Spleen (tissue), 11 donors: Measurements from ENCODE around the gene BACE1-AS. TPM values are rescaled to one million over a fixed set of nuclear protein-coding genes. Genes with fewer than 3 reads are reported as not detected.

ENCODE experiments used
- DNase-seq: peaks from one replicate; pipeline ENCODE4 v3.0.0-alpha.2; 2020
- H3K27ac ChIP-seq, 8 donors: fragments of 200-600 bp; sonication (generic) in 7 of 8; 1 replicate in 4 of 8; 2 replicates in 4 of 8; pipeline versions ENCODE4 v1.5.0 to v1.8.0; 2016 to 2021; ENCODE audit warnings: inconsistent platforms in 4 of 8, mild to moderate bottlenecking in 4 of 8, moderate library complexity in 1 of 8
- H3K27me3 ChIP-seq, 7 donors: fragments of 200-600 bp; sonication (generic) in 6 of 7; replicated peaks in 1 of 7; 1 replicate in 4 of 7; 2 replicates in 3 of 7; pipeline versions ENCODE4 v1.5.0 to v1.8.0; 2016 to 2021; ENCODE audit warnings: inconsistent platforms in 3 of 7, mild to moderate bottlenecking in 1 of 7
- H3K36me3 ChIP-seq, 6 donors: fragments of 200-600 bp; sonication (generic) in 5 of 6; 1 replicate in 4 of 6; 2 replicates in 2 of 6; pipeline versions ENCODE4 v1.5.0 to v1.8.0; 2016 to 2021; ENCODE audit warnings: inconsistent platforms in 2 of 6
- H3K4me1 ChIP-seq, 6 donors: fragments of 200-600 bp; sonication (generic) in 5 of 6; 1 replicate in 3 of 6; 2 replicates in 3 of 6; pipeline versions ENCODE4 v1.5.0 to v1.8.0; 2016 to 2021; ENCODE audit warnings: inconsistent platforms in 3 of 6
- H3K4me3 ChIP-seq, 8 donors: fragments of 200-600 bp; sonication (generic) in 7 of 8; 1 replicate in 4 of 8; 2 replicates in 4 of 8; pipeline versions ENCODE4 v1.5.0 to v1.8.0; 2016 to 2021; ENCODE audit warnings: inconsistent platforms in 4 of 8, mild to moderate bottlenecking in 4 of 8, moderate library complexity in 2 of 8
- H3K9me3 ChIP-seq, 8 donors: fragments of 200-600 bp; sonication (generic) in 7 of 8; 1 replicate in 4 of 8; 2 replicates in 4 of 8; pipeline versions ENCODE4 v1.5.0 to v1.8.0; 2016 to 2021; ENCODE audit warnings: inconsistent platforms in 4 of 8
- POLR2A ChIP-seq, 3 donors: fragments of 450-650 bp; IDR thresholded peaks; one replicate each; pipeline ENCODE4 v1.5.1; 2017; ENCODE audit warnings: antibody characterized with exemption in 3 of 3, mild to moderate bottlenecking in 1 of 3
- POLR2AphosphoS5 ChIP-seq, 3 donors: sonication (generic); formaldehyde crosslinking; IDR thresholded peaks; one replicate each; pipeline ENCODE4 v1.5.1; 2017; ENCODE audit warnings: antibody characterized with exemption in 3 of 3
- WGBS, 5 donors: extraction: QIAGEN DNeasy Blood & Tissue Kit in 3 of 5; methylation state at CpG; one replicate each; pipeline versions ENCODE4 v1.1.5 to v1.1.7; 2013 to 2018; 5-methylcytosine and 5-hydroxymethylcytosine counted together
- intact Hi-C: fragments of 100-400 bp; cut with DNase I; formaldehyde crosslinking; loops from one replicate; pipeline ENCODE4 v1.15.0; 2023; ENCODE audit warnings: low total_unique reads
- polyA plus RNA-seq, 3 donors: library from polyadenylated mRNA; stranded (reverse); fragments of 200-250 nt; gene quantifications; one replicate each; pipeline ENCODE4 v1.2.1, GENCODE V29; 2013
- total RNA-seq, 7 donors: library from RNA; depleted of rRNA in 3 of 7; stranded (reverse); fragments of >200 nt in 3 of 7; fragmentation: NEBNext Ultra II Directional in 4 of 7; extraction: Animal tissue kit (Norgen Biotek cat#: 25700) in 4 of 7; gene quantifications; one replicate each; pipeline versions ENCODE4 v1.1.0 to v1.2.1, GENCODE V29; 2016 to 2021
- TF ChIP-seq, protein P1 (sequence below), 11 experiments: fragments of 200-600 bp in 7 of 11; fragments of 450-650 bp in 4 of 11; sonication (generic) in 4 of 11; IDR thresholded peaks in 8 of 11; conservative IDR thresholded peaks in 3 of 11; 1 replicate in 7 of 11; 2 replicates in 4 of 11; pipeline versions ENCODE4 v1.4.0 to v1.8.0; 2016 to 2021; ENCODE audit warnings: antibody characterized with exemption in 11 of 11, inconsistent platforms in 4 of 11, mild to moderate bottlenecking in 1 of 11
- donor health status: healthy with polysubstance abuse.
- donor health status: DM: no; HTN: no; CAD: no; lungs with moderate emphysema.
- donor health status: DM: no; HTN: no; CAD: no.
- donor health status: Bipolar disorder and iron deficiency.
- donor health status: healthy.
- donor health status: DM: no; HTN: no; CAD: no.
- donor health status: DM: yes; HTN: yes; CAD: no.

BACE1-AS gene
- total and polyA plus RNA-seq, 10 donors, result 3.9 to 12.1 (median 8.8) TPM

GRCh38 chr11:117282956-117283355 is 8.2 kb upstream of the BACE1-AS start:
- WGBS, 5 donors, result 67 to 87% (median 72%) methylated on average over 3 of the region's 3 CpGs

DNA sequence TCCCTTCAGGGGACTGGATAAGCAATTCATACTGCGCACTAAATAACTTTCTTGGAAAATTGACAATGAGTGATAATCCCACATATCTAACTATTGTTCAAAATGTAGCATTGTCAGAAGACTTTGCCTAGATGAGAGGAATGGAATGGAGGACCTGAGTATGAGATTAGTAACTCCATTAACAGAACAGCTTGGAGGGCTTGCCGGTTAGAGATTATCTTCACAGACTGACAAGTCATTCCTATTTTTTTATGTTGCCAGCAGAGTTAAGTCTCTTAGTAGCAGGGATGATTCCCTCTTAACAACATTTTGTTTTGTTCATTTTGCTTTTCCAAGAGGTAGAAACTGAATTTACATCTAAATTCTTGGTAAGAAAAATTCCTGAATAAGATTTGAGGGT is 7.1 kb upstream of the BACE1-AS start:
- peaks cover 0 to 98% (median 70%) of the 10 kb centered on the region in 6 donors for H3K36me3 ChIP-seq
- no peaks in the 10 kb centered on the region for H3K27me3 ChIP-seq
- no peak overlapping the region for H3K4me3 ChIP-seq
- intact Hi-C loops, result no loop called here
- H3K9me3 ChIP-seq, result no peaks in the 10 kb centered on the region
- TF ChIP-seq, protein P1, sequence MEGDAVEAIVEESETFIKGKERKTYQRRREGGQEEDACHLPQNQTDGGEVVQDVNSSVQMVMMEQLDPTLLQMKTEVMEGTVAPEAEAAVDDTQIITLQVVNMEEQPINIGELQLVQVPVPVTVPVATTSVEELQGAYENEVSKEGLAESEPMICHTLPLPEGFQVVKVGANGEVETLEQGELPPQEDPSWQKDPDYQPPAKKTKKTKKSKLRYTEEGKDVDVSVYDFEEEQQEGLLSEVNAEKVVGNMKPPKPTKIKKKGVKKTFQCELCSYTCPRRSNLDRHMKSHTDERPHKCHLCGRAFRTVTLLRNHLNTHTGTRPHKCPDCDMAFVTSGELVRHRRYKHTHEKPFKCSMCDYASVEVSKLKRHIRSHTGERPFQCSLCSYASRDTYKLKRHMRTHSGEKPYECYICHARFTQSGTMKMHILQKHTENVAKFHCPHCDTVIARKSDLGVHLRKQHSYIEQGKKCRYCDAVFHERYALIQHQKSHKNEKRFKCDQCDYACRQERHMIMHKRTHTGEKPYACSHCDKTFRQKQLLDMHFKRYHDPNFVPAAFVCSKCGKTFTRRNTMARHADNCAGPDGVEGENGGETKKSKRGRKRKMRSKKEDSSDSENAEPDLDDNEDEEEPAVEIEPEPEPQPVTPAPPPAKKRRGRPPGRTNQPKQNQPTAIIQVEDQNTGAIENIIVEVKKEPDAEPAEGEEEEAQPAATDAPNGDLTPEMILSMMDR (IDR thresholded peaks at IDR 0.05 in 8 of 11, conservative IDR thresholded peaks at IDR 0.05 in 3 of 11), result no peak
- TF ChIP-seq POLR2AphosphoS5 (IDR thresholded peaks at IDR 0.05) (no peak), POLR2A (IDR thresholded peaks at IDR 0.05) (no peak)
- no peak for DNase-seq
- 97 to 99% (median 98%) methylated on average over 2 of the region's 2 CpGs for WGBS, 5 donors
- peaks cover 0 to 3% (median 0%) of the 10 kb centered on the region in 6 donors for H3K4me1 ChIP-seq
- no peak overlapping the region for H3K27ac ChIP-seq

More at GRCh38 chr11:117282956-117283355, 8.2 kb upstream of the BACE1-AS start:
- peaks cover 0 to 90% (median 64%) of the 10 kb centered on the region in 6 donors for H3K36me3 ChIP-seq
- peaks cover 0 to 3% (median 0%) of the 10 kb centered on the region in 6 donors for H3K4me1 ChIP-seq
- DNase-seq, result no peak
- no peak overlapping the region for H3K27ac ChIP-seq
- H3K9me3 ChIP-seq, result no peaks in the 10 kb centered on the region
- intact Hi-C loops, result no loop called here
- no peak overlapping the region for H3K4me3 ChIP-seq
- TF ChIP-seq POLR2A (IDR thresholded peaks at IDR 0.05) (no peak), POLR2AphosphoS5 (IDR thresholded peaks at IDR 0.05) (no peak)
- TF ChIP-seq, protein P1 (IDR thresholded peaks at IDR 0.05 in 8 of 11, conservative IDR thresholded peaks at IDR 0.05 in 3 of 11), result no peak
- no peaks in the 10 kb centered on the region for H3K27me3 ChIP-seq

- Histone ChIP-seq H3K4me1 (no peaks in the 10 kb centered on the region), H3K27ac (no peak overlapping the region), H3K9me3 (no peaks in the 10 kb centered on the region), H3K36me3 (peaks cover 0 to 100% (median 71%) of the 10 kb centered on the region in 6 donors), H3K27me3 (no peaks in the 10 kb centered on the region), H3K4me3 (no peak overlapping the region)
- 60 to 84% (median 72%) methylated on average over 2 of the region's 2 CpGs for WGBS, 5 donors
- TF ChIP-seq, protein P1 (IDR thresholded peaks at IDR 0.05 in 8 of 11, conservative IDR thresholded peaks at IDR 0.05 in 3 of 11), result no peak
- TF ChIP-seq POLR2A (IDR thresholded peaks at IDR 0.05) (no peak), POLR2AphosphoS5 (IDR thresholded peaks at IDR 0.05) (no peak)
- DNase-seq, result no peak
- intact Hi-C loops, result no loop called here
Measured at GRCh38 chr11:117286588-117286987, 4.6 kb upstream of the BACE1-AS start.

DNA sequence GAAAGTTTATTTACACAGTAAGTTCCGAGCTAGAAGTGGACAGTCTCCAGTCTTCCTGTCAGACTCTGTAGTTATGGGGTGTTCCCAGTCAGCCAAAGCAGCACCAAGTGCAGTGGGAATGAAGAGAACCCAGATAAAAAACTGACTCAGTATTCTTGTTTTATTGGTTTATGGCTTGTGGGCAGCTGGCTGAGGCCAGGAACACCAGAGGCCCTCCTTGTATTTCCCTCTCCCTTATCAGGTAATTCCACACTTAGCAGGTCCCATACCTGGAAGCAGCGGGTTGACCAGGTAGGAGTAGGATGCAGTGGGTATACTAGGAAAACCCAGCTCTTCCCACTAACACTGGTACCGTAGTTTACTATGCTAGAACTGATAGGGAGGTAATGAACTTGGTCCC is 3.5 kb upstream of the BACE1-AS start:
- peaks cover 0 to 98% (median 62%) of the 10 kb centered on the region in 6 donors for H3K36me3 ChIP-seq
- no peaks in the 10 kb centered on the region for H3K9me3 ChIP-seq
- intact Hi-C loops, result no loop called here
- H3K27ac ChIP-seq, result no peak overlapping the region
- H3K27me3 ChIP-seq, result no peaks in the 10 kb centered on the region
- H3K4me1 ChIP-seq, result no peaks in the 10 kb centered on the region
- H3K4me3 ChIP-seq, result no peak overlapping the region
- 90 to 96% (median 91%) methylated on average over 3 of the region's 3 CpGs for WGBS, 5 donors
- TF ChIP-seq, protein P1 (IDR thresholded peaks at IDR 0.05 in 8 of 11, conservative IDR thresholded peaks at IDR 0.05 in 3 of 11), result no peak
- TF ChIP-seq POLR2AphosphoS5 (IDR thresholded peaks at IDR 0.05) (no peak), POLR2A (IDR thresholded peaks at IDR 0.05) (no peak)
- no peak for DNase-seq
